DMS 273 treated with DMSO at 0.1 percent for 48 hours (cell line): Measurements from ENCODE around the gene CCSER2.
A peak's percentile ranks its signal among the peaks of the same experiment; 100 is the strongest.
"Not testable (repeated sequence)": the region's sequence is repeated elsewhere in the genome, so short reads cannot be mapped to it uniquely, and the experiment has no call there.

Experiments used
- DNase-seq: peaks from one replicate; lab custom pipeline; 2025; lab: John Stamatoyannopoulos, UW

CCSER2 gene, protein sequence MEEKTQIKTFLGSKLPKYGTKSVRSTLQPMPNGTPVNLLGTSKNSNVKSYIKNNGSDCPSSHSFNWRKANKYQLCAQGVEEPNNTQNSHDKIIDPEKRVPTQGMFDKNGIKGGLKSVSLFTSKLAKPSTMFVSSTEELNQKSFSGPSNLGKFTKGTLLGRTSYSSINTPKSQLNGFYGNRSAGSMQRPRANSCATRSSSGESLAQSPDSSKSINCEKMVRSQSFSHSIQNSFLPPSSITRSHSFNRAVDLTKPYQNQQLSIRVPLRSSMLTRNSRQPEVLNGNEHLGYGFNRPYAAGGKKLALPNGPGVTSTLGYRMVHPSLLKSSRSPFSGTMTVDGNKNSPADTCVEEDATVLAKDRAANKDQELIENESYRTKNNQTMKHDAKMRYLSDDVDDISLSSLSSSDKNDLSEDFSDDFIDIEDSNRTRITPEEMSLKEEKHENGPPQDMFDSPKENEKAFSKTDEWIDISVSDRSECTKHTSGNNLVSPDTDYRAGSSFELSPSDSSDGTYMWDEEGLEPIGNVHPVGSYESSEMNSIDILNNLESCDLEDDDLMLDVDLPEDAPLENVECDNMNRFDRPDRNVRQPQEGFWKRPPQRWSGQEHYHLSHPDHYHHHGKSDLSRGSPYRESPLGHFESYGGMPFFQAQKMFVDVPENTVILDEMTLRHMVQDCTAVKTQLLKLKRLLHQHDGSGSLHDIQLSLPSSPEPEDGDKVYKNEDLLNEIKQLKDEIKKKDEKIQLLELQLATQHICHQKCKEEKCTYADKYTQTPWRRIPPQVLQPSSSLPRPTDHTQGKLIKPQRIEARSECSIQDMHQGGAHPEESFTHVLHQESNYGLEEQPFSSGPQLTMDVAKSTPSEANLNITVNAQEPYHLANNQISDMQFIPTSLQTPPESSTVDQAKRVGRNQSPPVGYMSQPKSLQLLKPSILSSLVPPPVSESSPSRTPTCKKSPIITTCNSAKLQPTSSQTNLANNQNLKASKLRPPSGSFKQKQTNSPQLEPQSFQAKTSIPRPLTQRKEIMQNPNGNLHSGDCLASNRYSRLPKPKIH

DNA sequence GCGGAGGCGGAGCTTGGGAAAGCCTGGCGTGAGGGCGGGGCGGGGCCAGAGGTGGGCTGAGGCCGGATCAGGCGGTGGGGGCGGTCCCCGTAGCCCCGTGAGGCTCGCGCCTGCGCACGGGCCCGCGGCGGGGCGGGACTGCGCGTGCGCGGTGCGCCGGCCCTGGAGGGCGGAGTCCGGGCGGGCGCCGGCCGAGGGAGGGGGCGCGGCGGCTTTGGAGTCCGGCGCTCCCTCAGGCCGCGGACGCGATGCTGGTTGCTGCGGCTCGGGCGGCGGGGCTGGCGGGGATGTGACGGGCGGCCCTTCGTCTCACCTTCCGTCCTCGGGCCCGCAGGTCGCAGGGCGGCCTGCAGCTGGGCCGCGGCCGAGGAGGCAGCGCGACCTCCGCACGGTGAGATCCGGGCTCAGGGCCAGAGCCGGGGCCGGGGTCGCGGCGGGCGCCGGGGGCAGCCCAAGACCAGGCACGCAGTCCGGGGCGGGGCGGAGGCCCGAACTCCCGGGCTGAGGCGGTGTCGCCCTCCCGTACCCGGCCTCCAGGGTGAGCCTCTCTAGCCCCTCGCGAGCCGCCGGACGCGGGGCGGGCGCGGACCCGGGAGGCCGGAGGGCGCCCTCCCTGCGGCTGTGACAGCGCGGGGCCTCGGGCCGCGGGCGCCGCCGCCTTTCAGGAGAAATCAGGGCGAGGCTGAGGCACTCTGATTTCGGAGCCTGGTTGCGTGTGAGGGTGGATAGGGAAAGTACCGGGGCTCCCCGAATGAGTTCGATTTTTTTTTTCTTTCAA lies at the start of gene CCSER2:
TSS of gene CCSER2 (plus strand) at position 172 of the 778 bp plus-strand sequence. CDS start 42,464 bp downstream, outside the sequence.
- peak; percentile 52 for DNase-seq

DNA sequence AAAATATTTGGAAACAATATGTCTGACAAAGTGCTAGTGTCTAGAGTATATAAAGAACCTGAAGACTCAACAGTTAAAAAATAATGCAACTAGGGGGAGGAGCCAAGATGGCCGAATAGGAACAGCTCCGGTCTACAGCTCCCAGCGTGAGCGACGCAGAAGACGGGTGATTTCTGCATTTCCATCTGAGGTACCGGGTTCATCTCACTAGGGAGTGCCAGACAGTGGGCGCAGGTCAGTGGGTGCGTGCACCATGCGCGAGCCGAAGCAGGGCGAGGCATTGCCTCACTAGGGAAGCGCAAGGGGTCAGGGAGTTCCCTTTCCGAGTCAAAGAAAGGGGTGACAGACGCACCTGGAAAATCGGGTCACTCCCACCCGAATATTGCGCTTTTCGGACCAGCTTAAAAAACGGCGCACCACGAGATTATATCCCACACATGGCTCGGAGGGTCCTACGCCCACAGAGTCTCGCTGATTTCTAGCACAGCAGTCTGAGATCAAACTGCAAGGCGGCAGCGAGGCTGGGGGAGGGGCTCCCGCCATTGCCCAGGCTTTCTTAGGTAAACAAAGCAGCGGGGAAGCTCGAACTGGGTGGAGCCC lies 48.4 kb upstream of the CCSER2 start:
- not testable (repeated sequence) for DNase-seq

DNA sequence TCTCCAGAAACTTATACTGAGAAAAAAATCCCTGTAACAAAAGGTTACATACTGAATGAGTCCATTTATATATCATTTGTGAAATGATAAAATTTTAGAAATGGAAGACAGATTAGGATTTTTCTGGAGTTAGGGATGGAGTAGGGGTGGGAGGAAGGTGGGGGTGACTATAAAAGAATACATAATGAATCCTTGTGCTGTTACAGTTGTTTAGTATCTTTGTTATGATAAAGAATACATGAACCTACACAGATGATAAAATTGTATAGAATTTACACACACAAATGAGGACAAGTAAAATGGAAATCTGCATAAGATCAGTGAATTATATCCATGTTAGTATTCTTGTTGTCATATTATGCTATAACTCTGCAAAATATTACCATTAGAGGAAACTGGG lies 41.7 kb upstream of the CCSER2 start:
- DNase-seq, result no peak

DNA sequence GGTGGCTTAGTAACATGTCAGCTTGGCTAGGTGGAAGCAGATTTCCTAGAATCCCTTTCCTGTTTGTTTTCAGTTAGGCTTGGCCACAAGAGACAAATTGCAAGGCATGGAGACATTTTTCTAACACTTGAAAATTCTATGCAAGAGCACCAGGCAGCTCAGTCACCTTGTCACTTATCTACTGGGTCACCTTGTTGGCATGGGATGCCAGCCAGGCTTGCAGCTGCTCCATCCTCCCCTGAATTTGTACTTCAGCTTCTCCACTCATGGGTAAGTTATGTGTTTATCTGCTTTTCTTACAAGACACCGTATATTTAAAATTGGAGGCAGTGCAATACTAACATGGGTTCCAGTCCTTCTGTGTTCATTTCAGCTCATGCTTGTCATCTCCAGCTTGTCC lies 40.2 kb upstream of the CCSER2 start:
- no peak for DNase-seq

DNA sequence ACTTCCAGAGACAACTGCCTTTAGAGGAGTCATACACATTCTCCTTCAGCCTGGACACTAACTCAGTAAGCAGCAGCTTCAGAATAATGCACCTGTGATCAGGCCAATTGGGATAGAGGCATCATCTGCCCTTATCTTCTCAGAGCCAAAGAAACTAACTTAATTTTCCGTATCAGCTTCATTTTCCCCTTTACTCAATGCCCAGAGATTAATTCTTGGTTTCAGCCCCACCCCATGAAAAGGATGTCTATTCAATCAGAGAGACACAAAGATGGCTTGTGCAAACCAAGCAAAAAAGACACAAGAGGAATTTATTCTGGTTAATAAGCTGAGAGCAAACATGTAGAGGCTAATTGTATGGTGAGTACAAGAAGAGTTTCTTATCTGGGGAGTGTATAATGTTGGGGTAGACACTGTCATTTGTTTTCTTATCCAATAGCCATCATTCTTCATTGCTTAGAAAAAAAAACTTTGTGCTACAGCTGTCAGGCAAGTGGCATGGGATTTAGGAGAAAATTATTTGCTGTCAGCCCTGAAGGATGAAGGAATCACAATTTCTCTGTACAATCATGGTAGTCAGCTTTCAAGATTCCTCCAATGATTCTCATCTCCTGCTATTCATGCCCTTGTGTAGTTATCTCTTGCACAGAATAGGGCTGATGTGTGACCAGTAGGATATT lies 38.7 kb upstream of the CCSER2 start:
- DNase-seq, result no peak

DNA sequence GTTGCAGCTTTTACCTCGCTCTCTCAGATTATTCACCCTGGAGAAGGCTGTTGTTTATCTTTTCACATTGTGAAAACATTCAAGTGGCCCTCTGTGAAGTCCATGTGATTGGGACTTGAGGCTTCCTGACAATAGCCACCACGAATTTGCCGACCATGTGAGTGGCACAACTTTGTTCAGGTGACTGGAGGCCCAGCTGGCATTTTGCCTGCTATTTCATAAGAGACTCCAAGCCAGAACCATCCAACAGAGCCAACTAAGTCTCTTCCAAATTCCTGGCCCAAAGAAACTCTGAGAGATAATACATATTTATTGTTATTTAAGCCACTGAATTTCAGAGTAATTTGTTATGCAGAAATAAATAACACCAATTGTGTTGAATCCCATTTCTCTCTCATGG lies 38.2 kb upstream of the CCSER2 start:
- no peak for DNase-seq

DNA sequence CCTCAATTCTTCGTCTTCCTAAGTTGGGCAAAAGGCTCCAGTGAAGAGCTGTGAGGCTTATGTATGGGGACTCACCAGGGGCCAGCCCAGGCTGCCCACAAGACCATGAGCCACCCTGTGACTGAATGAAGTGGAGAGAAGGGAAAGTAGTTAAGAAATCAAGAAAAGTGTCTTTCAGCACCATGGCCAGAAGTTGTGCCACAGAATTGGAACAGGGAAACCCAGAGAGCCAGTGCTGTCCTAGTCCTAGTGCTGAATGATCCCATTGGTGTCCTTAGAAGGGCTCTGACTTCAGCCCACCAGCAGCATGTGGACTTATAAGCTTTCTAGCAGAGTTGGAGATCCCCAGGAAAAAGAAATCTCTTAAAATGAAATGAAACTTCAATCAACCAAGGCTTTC lies 37.0 kb upstream of the CCSER2 start:
- no peak for DNase-seq

DNA sequence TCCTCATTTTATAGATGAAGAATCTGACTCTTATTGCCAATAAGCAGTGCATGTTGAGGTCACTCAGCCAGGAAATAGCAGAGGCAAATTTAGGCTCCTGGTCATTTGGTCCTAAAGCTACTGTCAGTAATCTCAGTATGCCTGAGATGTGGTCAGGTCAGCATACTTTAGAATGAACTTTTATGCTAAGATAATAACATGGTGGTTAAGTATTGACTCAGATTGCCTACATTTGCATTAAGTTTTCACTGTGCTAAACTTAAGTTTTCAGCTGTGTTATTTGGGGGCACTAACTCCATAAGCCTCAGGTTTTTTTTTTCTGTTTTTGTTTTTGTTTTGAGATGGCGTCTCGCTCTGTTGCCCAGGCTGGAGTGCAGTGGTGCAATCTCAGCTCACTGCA lies 35.9 kb upstream of the CCSER2 start:
- DNase-seq, result no peak

DNA sequence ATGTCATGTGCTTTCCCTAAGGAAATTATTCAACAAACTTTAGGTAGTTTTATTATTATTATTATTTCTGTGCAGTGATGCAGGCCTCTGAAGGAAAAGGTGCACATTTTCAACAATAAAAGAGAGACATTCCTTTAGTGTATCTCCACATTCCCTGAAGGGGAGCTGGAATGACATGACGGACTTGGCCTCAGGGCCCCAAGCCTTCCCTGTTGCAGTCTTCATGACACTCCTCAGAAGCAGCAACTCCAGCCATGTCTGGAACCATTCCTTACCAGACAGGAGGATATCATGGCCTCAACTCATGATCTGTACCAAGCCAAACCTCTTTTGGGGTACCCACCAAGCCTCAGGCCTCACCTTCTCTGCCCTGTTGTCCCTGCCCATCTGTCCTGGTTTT lies 35.2 kb upstream of the CCSER2 start:
- no peak for DNase-seq

DNA sequence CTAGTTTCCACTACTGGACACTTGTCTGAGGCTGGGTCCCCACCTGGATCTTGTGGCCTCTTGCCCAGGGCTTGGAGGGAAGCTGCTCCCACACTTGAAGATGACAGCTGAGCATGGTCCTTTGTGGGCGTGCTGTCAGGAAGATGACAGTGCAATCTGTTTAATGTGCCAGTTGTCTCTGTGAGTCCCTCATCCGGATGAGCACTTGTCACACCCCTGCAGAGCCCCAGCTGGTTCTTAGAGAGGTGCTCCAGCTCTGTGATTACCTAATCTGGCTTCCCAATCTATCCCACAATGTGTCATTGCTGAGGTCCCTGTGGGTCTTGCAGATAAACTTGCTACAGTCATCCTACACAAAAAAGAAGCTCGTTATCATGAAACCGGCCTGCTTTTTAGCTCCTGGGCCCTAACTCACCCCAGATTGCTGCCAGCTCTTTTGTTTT lies 34.8 kb upstream of the CCSER2 start:
- no peak for DNase-seq

DNA sequence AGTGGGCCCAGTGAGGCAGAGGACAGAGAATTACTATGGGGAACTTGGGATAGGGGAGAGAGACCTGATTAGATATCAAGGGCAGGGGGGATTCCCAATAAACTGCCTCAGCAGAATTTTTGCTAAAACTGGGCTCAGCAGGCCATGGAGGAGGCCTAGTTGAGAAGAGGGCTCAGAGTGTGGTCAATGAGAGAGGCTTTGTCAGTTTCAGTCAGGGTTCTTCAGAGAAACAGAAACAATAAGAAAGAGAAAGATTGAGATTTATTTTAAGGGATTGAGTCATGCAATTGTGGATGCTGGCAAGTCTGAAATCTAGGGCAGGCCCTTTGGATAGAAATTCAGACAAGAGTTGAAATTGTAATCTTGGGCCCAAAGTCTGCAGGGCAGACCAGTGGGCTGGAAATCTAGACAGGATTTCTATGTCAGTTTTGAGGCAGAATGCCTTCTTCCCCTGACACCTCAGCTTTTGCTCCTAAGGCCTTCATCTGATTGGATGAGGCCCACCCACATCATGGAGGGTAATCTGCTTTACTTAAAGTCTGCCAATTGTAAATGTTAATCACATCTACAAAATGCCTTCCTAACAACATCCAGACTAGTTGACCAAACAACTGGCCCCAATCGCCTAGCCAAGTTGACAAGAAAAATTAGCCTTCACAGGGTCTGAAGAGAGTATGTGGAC lies 33.5 kb upstream of the CCSER2 start:
- no peak for DNase-seq

DNA sequence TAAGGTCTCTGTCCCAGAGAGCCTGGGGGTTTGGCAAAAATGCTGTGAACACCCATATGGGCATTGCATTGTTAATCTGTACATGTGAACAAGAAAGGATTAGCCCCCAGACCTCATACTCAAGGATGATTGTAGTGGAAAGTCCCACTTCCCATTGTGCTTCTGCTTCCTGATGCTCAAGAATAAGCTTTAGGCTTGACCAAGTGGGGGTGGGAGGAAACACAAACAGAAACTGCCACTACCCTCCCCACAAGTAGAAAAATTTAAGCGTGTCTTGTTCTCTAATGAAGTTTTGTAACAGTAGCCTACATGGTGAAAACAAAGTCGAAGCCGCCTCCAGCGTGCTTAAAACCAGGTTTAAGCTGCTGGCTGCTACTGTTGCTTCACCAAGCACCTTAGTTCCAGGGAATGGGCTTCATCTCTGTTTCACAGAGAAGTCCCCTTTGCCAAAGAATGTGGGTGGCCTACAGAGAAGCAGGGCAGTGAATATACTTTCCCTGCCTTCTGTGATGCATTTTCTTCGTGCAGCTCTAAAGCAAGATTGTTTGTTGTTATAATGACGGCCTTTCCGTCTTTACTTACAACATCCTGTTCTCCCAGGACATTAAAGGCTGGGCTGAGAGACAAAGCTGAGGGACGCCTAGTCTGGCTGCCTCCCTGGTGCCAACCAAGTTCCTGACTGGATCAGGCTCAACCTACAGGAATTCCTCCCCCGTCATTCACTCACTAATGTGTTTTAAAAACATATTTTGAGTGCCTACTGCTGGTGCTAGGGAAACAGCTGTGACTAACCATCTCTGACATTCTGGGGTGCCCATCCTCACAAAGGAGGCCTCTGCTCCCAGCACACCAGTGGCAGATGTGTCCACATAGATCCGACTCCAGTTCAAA lies 32.1 kb upstream of the CCSER2 start:
- no peak for DNase-seq

DNA sequence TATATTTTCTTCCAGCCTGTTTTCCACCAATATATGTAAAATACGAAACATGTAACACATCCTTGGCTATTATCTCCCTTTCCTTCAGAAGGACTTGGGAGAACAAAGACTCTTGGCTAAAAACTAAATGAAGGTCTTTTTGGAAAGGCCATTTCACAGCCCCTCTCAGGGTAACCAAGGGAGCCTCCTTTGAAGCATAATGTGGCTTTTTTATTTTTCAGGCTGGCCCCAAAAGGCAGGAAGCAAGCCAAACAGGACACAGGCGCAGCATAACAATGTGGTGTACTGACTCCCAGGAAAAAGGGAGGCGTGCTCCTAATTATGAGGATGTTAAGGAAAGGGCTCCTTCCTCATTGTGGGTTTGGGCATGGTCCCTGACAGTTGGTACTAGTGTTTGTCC lies 30.3 kb upstream of the CCSER2 start:
- DNase-seq, result no peak

DNA sequence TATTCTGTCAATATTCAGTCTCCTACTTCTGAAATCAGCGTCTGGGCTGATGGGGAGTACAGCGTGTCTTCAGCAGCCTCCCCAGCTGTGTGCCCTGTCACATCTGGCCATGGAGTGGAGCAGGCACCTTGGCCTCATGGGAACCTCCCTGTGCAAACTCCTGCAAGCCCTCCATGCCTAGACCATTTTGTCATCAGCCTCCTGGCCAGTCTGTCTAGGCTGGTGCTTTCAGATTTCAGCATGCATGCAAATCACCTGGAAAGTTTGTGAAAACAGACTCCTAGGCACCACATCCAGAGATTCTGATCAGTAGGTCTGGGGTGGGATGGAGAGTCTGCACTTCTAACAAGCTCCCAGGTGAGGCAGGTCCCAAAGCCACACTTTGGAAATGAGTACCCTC lies 26.2 kb upstream of the CCSER2 start:
- no peak for DNase-seq

DNA sequence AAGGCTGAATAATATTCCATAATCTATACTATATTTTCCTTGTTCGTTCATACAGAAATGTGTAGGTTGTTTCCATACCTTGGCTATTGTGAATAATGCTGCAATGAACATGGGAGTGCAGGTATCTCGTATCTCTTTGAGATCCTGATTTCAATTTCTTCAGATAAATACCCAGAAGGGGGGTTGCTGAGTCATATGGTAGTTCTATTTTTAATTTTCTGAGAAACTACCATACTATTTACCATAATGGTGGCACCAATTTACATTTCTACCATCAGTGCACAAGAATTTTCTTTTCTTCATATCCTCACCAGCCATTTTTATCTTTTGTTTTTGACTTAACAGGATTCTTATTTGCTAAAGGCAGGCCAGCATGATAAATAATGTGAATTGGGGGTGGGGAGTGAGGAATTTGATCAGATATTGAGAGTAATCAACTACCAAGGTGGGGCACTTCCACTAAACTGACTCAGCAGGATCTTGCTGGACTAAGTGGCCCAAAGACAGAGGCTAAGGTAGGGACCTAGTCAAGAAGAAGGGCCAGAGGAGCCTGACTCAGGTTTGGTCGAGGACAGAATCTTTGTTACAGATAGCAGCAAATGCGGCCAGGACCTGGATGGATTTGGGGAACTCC lies 21.5 kb upstream of the CCSER2 start:
- no peak for DNase-seq

DNA sequence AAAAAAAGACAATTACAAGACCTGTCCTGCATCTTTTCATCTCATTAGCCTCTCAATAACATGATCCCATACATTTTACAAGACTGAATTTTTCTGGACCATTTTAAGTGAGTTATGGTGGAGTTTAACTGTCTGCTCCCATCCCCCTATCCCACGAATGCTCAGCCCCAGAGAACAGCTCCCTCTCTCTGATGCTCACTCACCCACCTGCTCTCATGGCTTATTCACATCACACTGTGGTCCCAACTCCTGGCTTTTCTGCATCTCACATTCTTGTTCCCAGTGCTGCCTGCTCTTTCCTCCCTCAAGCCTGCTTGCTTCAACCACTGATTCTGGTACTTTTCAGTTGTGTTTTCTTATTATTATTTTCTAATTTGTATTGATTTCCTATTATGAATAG lies 20.4 kb upstream of the CCSER2 start:
- no peak for DNase-seq

DNA sequence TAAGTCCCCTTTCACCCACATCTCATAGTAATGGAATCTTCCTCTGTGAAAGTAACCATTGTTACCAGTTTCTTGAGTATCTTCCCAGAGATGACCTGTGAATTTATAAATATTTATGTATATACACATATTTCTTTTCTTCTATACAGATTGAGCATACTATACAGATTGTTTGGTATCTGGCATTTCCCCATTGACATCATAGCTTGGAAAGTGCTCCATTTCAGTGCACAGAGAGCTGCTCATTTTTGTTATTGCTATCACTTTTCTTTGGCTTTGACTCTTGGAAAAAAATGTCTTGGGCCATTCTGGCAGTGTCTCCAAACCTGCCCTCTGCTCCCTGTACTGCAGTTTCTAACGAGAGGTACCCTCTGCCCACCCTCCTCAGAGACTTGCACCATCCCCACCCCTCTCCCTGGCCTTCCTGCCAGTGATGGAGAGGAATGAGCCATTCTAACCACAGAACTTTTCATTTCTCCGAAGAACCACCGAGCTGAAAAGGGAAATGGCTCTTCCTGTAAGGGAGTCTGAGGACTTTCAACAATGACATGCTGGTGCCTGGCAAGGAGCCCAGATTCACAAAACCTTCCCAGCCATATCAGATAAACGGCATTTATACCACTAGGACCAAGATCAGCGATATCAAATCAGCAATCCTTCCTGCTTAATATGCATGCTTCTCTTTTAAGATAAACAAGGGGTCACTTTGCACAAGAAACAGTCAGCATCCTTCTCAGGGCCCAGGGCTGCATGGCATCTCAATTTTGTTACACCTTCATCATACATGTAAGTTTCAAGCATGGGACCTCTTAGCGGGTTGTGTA lies 19.7 kb upstream of the CCSER2 start:
- DNase-seq, result no peak

DNA sequence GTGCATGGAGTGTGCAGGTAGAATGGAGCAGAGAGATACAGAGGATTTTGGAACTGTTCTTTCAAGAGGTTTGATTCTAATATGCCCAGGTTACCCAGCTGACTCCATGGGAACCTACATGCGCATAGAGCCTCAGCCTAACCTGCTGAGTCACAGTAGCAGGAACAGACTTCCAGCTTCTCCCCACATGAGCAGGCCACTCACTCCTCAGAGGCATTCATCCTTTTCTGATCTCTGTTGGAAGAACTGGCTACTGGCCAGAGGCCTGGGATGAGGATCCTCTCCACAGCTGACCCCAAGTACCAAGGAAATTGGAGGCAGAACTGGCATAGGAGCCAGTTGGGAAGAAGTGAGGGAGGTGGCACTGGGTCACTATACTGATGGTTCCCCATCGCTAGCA lies 17.9 kb upstream of the CCSER2 start:
- no peak for DNase-seq
